Right hindlimb (tissue), 1 donor: ENCODE data around the gene IMP4.
A peak's percentile ranks its signal among the peaks of the same experiment; 100 is the strongest.
"Not testable (repeated sequence)": the region's sequence is repeated elsewhere in the genome, so short reads cannot be mapped to it uniquely, and the experiment has no call there.

Source experiments
- DNase-seq: peaks from one replicate; pipeline ENCODE4 v3.0.0-alpha.2; 2018

Gene IMP4

GRCh38 chr2:130342533-130343275, at the start of gene IMP4:
Gene IMP4, plus strand, starts transcription at chr2:130342897. Its CDS starts 36 bp downstream, at chr2:130342933.
- peak; percentile 99 for DNase-seq

- DNase-seq: no peak
These were observed 42.3 kb upstream of the IMP4 start for GRCh38 chr2:130300258-130300969.

GRCh38 chr2:130300970-130301348, 41.7 kb upstream of the IMP4 start:
- DNase-seq: no peak

DNA sequence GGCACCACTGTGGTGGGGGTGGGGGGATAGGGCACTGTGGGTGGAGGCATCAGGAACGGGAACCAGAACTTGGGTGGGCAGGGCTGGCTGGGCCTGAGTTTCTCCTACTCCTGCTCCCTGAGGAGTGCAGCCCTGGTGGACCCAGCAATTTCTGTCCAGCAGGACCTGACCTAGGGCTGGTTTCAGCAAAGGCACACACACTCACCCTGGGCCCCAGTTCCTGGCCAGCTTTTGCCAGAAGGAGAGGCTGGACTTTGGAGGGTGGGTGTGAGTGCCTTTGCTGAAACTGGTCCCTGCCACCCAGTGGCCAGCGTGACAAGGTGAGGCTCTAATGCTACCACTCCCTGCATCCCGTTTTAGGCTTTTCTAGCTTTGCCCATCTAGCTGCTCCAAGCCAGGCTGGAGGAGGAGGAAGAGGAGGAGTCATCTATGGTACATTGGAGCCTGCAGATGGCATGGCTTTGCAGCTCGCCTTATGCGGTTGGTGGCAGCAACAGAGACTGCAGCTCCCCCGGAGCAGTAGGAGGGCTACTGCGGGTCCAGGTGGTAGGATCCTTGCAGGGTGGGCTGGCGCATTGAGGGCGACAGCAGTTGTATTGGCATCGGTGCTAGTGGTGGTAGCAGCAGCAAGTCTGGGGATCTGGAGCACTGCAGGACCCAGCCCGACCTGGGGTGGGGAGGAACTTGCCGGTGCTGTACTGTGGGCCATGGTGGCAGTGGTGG, 40.4 kb upstream of the IMP4 start:
- DNase-seq: no peak

- no peak for DNase-seq
These were observed 39.5 kb upstream of the IMP4 start for GRCh38 chr2:130303169-130303568.

DNA sequence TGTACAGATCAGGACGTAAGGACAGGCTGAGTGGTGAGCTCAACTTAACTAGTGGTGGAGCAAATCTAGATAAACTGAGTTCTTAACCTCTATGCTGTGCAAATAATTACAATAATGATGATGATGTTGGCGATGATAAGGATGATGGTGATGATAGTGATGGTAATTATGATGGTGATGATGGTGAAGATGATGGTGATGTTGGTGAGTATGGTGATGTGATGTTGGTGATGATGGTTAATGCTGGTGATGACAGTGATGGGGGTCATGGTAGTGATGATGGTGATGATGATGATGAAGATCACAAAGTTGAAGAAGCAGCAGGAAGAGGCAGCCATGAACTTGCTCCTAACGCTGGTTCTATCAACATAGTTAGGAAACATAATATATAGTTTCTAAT, 38.0 kb upstream of the IMP4 start:
- no peak for DNase-seq

- DNase-seq: no peak
These were observed 34.8 kb upstream of the IMP4 start for GRCh38 chr2:130307850-130308249.

- no peak for DNase-seq
These were observed 31.8 kb upstream of the IMP4 start for GRCh38 chr2:130310881-130311280.

GRCh38 chr2:130313812-130314334, 28.8 kb upstream of the IMP4 start:
- no peak for DNase-seq

DNA sequence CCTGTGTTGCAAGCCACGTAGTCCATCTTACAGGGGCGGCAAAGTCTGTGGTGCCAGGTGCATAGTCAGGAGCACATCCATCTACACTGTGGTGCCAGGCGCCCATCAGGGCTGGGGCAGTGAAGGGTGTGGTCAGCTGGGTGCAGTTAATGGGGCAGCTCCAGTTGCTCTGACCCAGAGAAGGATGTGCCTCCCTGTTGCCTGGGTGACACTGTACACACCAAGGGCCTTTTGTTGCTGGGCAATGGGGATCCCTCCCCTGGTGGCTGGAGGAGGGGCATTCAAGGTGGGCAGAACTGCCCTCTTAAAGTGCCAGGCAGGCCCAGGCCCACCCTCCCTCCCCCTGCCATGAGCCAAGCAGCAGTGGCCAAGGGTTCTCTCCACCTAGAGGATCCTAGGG, 28.3 kb upstream of the IMP4 start:
- DNase-seq: no peak

DNA sequence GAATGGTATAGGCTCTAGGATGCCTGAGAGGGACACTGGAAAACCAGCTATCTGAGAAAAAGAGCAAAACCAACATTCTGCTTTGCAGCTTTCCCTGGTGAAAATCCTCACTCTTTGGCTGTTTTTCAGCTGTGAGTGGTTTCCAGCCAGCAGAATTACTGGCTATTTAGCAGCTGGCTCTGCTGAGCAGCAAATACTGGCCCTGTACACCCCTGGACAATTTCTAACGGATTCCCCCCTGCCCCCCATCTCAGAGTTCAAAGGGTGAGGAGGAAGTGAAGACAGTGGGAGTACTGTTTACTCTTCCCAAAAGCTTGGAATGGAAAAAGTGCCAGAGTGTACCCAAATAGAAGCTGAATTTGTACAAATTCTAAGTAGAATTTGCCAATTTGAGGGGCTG, 26.1 kb upstream of the IMP4 start:
- DNase-seq: peak; percentile 60

DNA sequence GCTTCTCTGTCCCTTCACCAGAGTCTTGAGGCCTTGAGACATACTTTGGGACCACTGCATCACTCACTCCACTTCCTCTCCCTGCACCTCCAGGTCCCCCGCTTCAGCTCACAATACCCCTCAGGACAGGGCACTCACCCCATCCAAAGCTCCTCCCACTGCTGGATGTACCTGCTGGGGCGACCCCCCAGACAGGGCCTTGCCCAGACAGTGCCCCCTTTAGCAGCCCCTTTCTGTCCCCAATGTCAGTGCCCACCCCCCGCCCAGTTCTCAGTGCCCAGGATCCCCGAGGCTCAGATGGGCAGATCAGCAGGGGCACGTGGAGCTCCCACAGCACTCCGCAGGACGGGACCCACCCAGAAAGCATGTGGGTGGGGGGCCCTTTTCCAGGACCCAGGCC, 23.8 kb upstream of the IMP4 start:
- no peak for DNase-seq

- no peak for DNase-seq
These were observed 23.2 kb upstream of the IMP4 start for GRCh38 chr2:130319536-130319935.

DNA sequence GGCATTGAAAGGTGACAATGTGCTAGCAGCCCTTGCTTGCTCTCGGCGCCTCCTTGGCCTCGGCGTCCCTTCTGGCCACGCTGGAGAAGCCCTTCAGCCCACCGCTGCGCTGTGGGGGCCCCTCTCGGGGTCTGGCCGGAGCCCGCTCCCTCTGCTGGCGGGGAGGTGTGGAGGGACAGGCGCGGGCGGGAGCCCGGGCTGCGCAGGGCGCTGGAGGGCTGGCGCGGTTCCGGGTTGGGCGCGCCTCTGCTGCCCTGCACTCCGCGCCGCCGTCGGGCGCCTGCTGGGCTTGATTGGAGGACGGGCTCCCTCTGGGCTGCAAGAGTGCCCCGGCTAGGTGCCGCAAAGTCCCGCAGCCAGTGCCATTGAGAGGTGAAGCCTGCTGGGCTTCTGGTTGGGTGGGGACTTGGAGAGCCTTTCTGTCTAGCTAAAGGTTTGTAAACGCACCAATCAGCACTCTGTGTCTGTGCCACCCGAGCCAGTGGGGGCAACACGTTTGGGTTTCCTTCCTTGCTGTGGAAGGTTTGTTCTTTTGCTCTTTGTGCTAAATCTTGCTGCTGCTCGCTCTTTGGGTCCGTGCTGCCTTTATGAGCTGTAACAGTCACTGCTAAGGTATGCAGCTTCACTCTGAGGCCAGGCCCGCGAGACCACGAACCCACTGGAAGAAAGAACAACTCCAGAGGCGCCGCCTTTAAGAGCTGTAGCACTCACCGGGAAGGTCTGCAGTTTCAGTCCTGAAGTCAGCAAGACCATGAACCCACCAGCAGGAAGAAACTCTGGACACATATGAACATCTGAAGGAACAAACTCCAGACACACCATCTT, 14.8 kb upstream of the IMP4 start:
- DNase-seq: no peak

DNA sequence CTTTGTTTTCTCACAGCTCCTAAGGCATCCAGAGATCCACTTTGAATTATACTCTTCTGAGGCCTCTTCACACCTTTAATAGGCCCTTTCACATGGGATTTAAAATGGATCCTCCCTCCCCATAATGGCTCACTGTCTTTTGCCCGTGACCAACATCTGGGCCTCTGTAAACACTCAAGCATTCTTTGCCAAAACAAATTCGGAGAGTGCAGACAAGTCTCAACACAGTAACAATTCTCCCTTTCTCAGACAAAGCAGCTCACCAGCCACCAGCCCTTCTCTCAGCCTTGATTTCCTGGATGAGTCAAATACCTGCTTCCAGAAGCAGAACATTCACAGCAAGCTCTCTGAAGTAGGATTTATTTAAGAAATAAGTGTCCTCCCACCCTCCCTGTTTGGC, 14.0 kb upstream of the IMP4 start:
- no peak for DNase-seq

DNA sequence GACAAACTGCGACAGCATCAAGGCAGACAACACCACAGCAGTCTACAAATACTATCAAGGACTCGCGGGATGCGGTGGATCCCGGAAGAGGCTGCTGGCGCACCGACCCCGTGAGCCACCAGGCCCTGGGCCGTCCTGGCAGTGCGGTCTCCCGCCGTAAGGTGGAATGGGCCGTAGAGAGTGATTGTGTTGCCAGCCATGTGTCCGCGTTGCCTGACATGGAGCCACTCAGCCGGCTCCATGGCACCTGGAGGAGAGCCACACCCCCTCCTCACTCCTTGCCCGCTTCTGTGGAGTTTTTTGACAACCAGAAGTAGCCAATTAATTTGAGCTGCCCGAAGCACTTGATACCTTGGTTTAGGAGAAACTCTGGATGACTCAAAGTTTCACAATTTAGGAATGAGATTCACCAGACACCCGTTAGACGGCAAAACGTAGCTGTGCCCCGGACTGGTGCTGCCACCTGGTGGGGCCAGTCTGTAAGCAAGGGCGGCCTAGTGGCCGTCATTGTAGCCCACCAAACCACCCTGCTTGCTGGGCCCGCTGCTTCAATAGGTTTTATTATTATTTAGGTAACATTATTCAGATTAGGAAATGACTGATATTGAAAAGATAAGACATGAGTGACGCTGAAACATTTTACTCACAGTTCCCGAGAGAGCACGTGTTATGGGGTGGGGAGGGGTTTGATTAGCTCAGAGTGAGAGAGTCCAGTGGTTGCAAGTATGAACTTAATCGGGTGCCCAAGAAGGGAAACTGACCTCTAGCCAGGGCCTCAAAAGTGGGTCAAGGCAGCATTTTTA, 10.2 kb upstream of the IMP4 start:
- DNase-seq: peak; percentile 84

- not testable (repeated sequence) for DNase-seq
These were observed 9.4 kb upstream of the IMP4 start for GRCh38 chr2:130333253-130333652.

- no peak for DNase-seq
These were observed 8.7 kb upstream of the IMP4 start for GRCh38 chr2:130334026-130334425.

- no peak for DNase-seq
These were observed 7.5 kb upstream of the IMP4 start for GRCh38 chr2:130335226-130335625.

DNA sequence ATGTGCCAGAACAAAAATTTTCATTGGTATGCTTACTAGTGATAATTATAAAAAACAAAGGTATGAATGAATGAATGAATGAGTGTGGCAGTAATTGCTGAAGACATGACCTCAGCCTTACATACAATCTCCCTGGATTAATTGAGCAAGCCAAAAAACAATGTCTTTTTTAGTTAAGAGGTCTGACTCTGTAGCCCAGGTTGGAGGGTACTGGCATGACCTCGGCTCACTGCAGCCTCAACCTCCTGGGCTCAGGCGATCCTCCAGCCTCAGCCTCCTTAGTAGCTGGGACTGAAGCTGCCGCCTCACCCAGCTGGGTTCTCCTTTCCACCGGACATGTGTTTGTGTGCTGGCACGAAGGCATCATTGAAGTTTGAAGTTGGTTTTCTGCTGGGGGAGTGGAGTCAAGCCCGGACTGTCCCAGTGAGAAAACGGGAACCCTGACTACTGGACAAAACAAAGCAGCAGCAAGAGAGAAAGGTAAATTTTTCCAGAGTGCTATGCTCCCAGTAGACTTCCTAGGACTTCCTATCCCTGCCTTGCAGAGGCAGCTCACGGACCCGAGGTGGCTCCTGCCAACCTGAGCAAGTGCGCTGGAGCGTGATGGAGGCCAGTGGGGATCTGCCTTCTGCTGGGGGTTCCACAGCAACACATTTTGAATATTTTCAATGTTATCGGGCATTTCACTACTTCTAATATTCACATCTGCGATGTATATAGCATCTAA, 6.4 kb upstream of the IMP4 start:
- no peak for DNase-seq
